Neural cell (in vitro differentiated cells): Measurements from ENCODE around the gene PHLDB1. TPM values are rescaled to one million over a fixed set of nuclear protein-coding genes. Genes with fewer than 3 reads are reported as not detected.
"Not testable (repeated sequence)": the region's sequence is repeated elsewhere in the genome, so short reads cannot be mapped to it uniquely, and the experiment has no call there.

ENCODE experiments used
- H2AFZ ChIP-seq: fragments of 200-600, 300-800 bp; sonication (generic), shearing (Covaris generic); 2 replicates; pipeline ENCODE4 v1.6.0; 2014; ENCODE audit warnings: low read depth, mild to moderate bottlenecking, antibody characterized with exemption, low read length, moderate library complexity
- H3F3A ChIP-seq: fragments of 200-600 bp; shearing (Covaris generic); 2 replicates; pipeline ENCODE4 v1.6.1; 2016; ENCODE audit warnings: mild to moderate bottlenecking, moderate library complexity, mixed read lengths, antibody characterized with exemption, low read length; ENCODE audit not compliant: insufficient read depth, poor library complexity, severe bottlenecking
- H3K27ac ChIP-seq: fragments of 200-600, 300-800 bp; sonication (generic), shearing (Covaris generic); 2 replicates; pipeline ENCODE4 v1.5.1; 2014; ENCODE audit warnings: mild to moderate bottlenecking, low read length, moderate library complexity
- H3K27me3 ChIP-seq: fragments of 300-800, 200-600 bp; sonication (generic), shearing (Covaris generic); 2 replicates; pipeline ENCODE4 v1.6.0; 2014; ENCODE audit warnings: mild to moderate bottlenecking, low read depth, low read length, moderate library complexity; ENCODE audit not compliant: insufficient read depth
- H3K36me3 ChIP-seq: fragments of 300-800, 200-600 bp; sonication (generic), shearing (Covaris generic); 2 replicates; pipeline ENCODE4 v1.5.1; 2014; ENCODE audit warnings: mild to moderate bottlenecking, antibody characterized with exemption, low read length, moderate library complexity; ENCODE audit not compliant: insufficient read depth
- H3K4me2 ChIP-seq: fragments of 300-800, 200-600 bp; sonication (generic), shearing (Covaris generic); 2 replicates; pipeline ENCODE4 v1.6.0; 2014; ENCODE audit warnings: mild to moderate bottlenecking, low read length
- H3K4me3 ChIP-seq: fragments of 300-800, 200-600 bp; sonication (generic), shearing (Covaris generic); 2 replicates; pipeline ENCODE4 v1.5.1; 2014; ENCODE audit warnings: mild to moderate bottlenecking, low read length, moderate library complexity
- H3K79me2 ChIP-seq: fragments of 200-600 bp; shearing (Covaris generic); replicated peaks from 2 replicates; pipeline ENCODE4 v1.6.0; 2014; ENCODE audit warnings: mild to moderate bottlenecking, low read length, moderate library complexity; ENCODE audit not compliant: insufficient read depth
- H3K9ac ChIP-seq: fragments of 300-800, 200-600 bp; sonication (generic), shearing (Covaris generic); 2 replicates; pipeline ENCODE4 v1.6.1; 2016; ENCODE audit warnings: mild to moderate bottlenecking, low read length, mixed read lengths
- H3K9me2 ChIP-seq: fragments of 200-600 bp; shearing (Covaris generic); 2 replicates; pipeline ENCODE4 v1.6.1; 2016; ENCODE audit warnings: mild to moderate bottlenecking, low read length, mixed read lengths; ENCODE audit not compliant: insufficient read depth
- H3K9me3 ChIP-seq: fragments of 200-600, 300-800 bp; sonication (generic), shearing (Covaris generic); 2 replicates; pipeline ENCODE4 v1.6.1; 2016; ENCODE audit warnings: mild to moderate bottlenecking, mixed run types, low read length, moderate library complexity, mixed read lengths
- H4K20me1 ChIP-seq: fragments of 200-600 bp; shearing (Covaris generic); 2 replicates; pipeline ENCODE4 v1.6.1; 2016; ENCODE audit warnings: mild to moderate bottlenecking, mixed run types; ENCODE audit not compliant: insufficient read depth
- CTCF ChIP-seq: fragments of 450-650 bp; IDR thresholded peaks from 2 replicates; pipeline ENCODE4 v1.5.1; 2014; ENCODE audit warnings: antibody characterized with exemption, mild to moderate bottlenecking, moderate library complexity; ENCODE audit not compliant: poor library complexity, severe bottlenecking
- EP300 ChIP-seq: fragments of 450-650 bp; conservative IDR thresholded peaks from 2 replicates; pipeline ENCODE4 v1.6.1; 2014; ENCODE audit warnings: antibody characterized with exemption, mild to moderate bottlenecking, moderate library complexity; ENCODE audit not compliant: poor library complexity, severe bottlenecking
- EZH2 ChIP-seq: fragments of 200-600, 300-800 bp; shearing (Covaris generic), sonication (generic); IDR thresholded peaks from 2 replicates; pipeline ENCODE4 v1.6.1; 2014; ENCODE audit warnings: antibody characterized with exemption, low read length, borderline replicate concordance, mild to moderate bottlenecking; ENCODE audit not compliant: insufficient read depth, poor library complexity, severe bottlenecking
- MXI1 ChIP-seq: fragments of 450-650 bp; conservative IDR thresholded peaks from 2 replicates; pipeline ENCODE4 v1.6.1; 2014; ENCODE audit warnings: antibody characterized with exemption, mild to moderate bottlenecking; ENCODE audit not compliant: poor library complexity, severe bottlenecking
- POLR2AphosphoS5 ChIP-seq: IDR thresholded peaks from 2 replicates; pipeline ENCODE4 v1.6.1; 2012
- RAD21 ChIP-seq: fragments of 450-650 bp; conservative IDR thresholded peaks from 2 replicates; pipeline ENCODE4 v1.6.1; 2014; ENCODE audit warnings: antibody characterized with exemption, mild to moderate bottlenecking, moderate library complexity
- SMC3 ChIP-seq: fragments of 450-650 bp; conservative IDR thresholded peaks from 2 replicates; pipeline ENCODE4 v1.6.1; 2014; ENCODE audit warnings: antibody characterized with exemption, mild to moderate bottlenecking, moderate library complexity; ENCODE audit not compliant: poor library complexity
- TAF1 ChIP-seq: IDR thresholded peaks from 2 replicates; pipeline ENCODE4 v1.6.1; 2012; ENCODE audit warnings: low read depth
- polyA plus RNA-seq: library from polyadenylated mRNA; depleted of rRNA; stranded (reverse); fragments of >200 nt; gene quantifications from 2 replicates; pipeline ENCODE4 v1.2.3, GENCODE V29; 2014
- TF ChIP-seq, protein P1 (sequence below): IDR thresholded peaks from 2 replicates; pipeline ENCODE4 v1.6.1; 2012; ENCODE audit warnings: borderline replicate concordance

Gene PHLDB1
- polyA plus RNA-seq, 1 donor from 2014 or later, result 114 TPM

GRCh38 chr11:118682372-118682771 is 75.0 kb downstream of the PHLDB1 start:
- no peaks in the 10 kb centered on the region for H3K27me3 ChIP-seq
- no peaks in the 10 kb centered on the region for H3K79me2 ChIP-seq
- H3K27ac ChIP-seq, result no peak overlapping the region
- H3K4me3 ChIP-seq, result no peak overlapping the region
- no peak overlapping the region for H3K4me2 ChIP-seq
- no peaks in the 10 kb centered on the region for H3K9me2 ChIP-seq
- no peaks in the 10 kb centered on the region for H3K9me3 ChIP-seq
- H3K36me3 ChIP-seq, result no peaks in the 10 kb centered on the region
- H4K20me1 ChIP-seq, result no peaks in the 10 kb centered on the region
- H3F3A ChIP-seq, result no peaks in the 10 kb centered on the region
- H2AFZ ChIP-seq, result no peak overlapping the region
- no peak overlapping the region for H3K9ac ChIP-seq
- no peak for TF ChIP-seq TAF1
- TF ChIP-seq EZH2, result no peak
- TF ChIP-seq, protein P1, sequence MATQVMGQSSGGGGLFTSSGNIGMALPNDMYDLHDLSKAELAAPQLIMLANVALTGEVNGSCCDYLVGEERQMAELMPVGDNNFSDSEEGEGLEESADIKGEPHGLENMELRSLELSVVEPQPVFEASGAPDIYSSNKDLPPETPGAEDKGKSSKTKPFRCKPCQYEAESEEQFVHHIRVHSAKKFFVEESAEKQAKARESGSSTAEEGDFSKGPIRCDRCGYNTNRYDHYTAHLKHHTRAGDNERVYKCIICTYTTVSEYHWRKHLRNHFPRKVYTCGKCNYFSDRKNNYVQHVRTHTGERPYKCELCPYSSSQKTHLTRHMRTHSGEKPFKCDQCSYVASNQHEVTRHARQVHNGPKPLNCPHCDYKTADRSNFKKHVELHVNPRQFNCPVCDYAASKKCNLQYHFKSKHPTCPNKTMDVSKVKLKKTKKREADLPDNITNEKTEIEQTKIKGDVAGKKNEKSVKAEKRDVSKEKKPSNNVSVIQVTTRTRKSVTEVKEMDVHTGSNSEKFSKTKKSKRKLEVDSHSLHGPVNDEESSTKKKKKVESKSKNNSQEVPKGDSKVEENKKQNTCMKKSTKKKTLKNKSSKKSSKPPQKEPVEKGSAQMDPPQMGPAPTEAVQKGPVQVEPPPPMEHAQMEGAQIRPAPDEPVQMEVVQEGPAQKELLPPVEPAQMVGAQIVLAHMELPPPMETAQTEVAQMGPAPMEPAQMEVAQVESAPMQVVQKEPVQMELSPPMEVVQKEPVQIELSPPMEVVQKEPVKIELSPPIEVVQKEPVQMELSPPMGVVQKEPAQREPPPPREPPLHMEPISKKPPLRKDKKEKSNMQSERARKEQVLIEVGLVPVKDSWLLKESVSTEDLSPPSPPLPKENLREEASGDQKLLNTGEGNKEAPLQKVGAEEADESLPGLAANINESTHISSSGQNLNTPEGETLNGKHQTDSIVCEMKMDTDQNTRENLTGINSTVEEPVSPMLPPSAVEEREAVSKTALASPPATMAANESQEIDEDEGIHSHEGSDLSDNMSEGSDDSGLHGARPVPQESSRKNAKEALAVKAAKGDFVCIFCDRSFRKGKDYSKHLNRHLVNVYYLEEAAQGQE, result no peak
- no peak for TF ChIP-seq RAD21
- no peak for TF ChIP-seq EP300
- TF ChIP-seq POLR2AphosphoS5, result no peak
- no peak for TF ChIP-seq MXI1
- TF ChIP-seq CTCF, result no peak
- no peak for TF ChIP-seq SMC3

DNA sequence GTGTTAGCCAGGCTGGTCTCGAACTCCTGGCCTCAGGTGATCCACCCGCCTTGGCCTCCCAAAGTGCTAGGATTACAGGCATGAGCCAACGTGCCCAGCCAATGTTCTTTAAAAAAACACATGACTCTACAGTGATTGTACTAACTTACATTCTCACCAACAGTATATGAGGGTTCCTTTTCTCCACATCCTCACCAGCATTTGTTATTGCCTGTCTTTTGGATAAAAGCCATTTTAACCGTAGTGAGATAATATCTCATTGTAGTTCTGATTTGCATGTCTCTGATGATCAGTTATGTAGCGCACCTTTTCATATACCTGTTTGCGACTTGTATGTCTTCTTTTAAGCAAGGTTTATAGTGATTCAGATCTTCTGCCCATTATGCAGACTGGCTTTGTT is 75.5 kb downstream of the PHLDB1 start:
- not testable (repeated sequence) for H4K20me1 ChIP-seq, H3K36me3 ChIP-seq, H3K27ac ChIP-seq, H3K9me2 ChIP-seq, H2AFZ ChIP-seq, H3K27me3 ChIP-seq, H3K9ac ChIP-seq, H3K4me3 ChIP-seq, H3K79me2 ChIP-seq, H3K9me3 ChIP-seq, H3K4me2 ChIP-seq, H3F3A ChIP-seq

GRCh38 chr11:118684187-118684586 is 76.8 kb downstream of the PHLDB1 start:
- Histone ChIP-seq H3K27me3 (no peaks in the 10 kb centered on the region), H3F3A (no peaks in the 10 kb centered on the region), H3K79me2 (no peaks in the 10 kb centered on the region), H3K36me3 (no peaks in the 10 kb centered on the region), H4K20me1 (no peaks in the 10 kb centered on the region), H2AFZ (no peak overlapping the region), H3K4me3 (no peak overlapping the region), H3K9me3 (no peaks in the 10 kb centered on the region), H3K4me2 (no peak overlapping the region), H3K9me2 (no peaks in the 10 kb centered on the region), H3K27ac (no peak overlapping the region), H3K9ac (no peak overlapping the region)
- TF ChIP-seq SMC3 (no peak), TAF1 (no peak), MXI1 (no peak)
